Mesendoderm (in vitro differentiated cells): Measurements from ENCODE around the gene LENEP.
"Not testable (repeated sequence)": the region's sequence is repeated elsewhere in the genome, so short reads cannot be mapped to it uniquely, and the experiment has no call there.

ENCODE experiments used
- DNase-seq: peaks from one replicate; pipeline ENCODE4 v3.0.0; 2013
- H2AK5ac ChIP-seq: 2 replicates; pipeline ENCODE4 v1.6.1; 2013; ENCODE audit warnings: low read length, inconsistent platforms
- H2BK120ac ChIP-seq: 2 replicates; pipeline ENCODE4 v1.6.1; 2013; ENCODE audit warnings: low read depth, mild to moderate bottlenecking, low read length, moderate library complexity, mixed read lengths
- H2BK15ac ChIP-seq: replicated peaks from 2 replicates; pipeline ENCODE4 v1.6.1; 2013; ENCODE audit warnings: low read depth, mild to moderate bottlenecking, moderate library complexity
- H2BK5ac ChIP-seq: 2 replicates; pipeline ENCODE4 v1.6.1; 2013; ENCODE audit warnings: low read length, inconsistent platforms
- H3K18ac ChIP-seq: 2 replicates; pipeline ENCODE4 v1.6.1; 2013; ENCODE audit warnings: mild to moderate bottlenecking, low read length, mixed read lengths
- H3K23ac ChIP-seq: one replicate; pipeline ENCODE4 v1.6.1; 2013; ENCODE audit warnings: low read length
- H3K27ac ChIP-seq: 2 replicates; pipeline ENCODE4 v1.5.1; 2013; ENCODE audit warnings: low read depth, mild to moderate bottlenecking, inconsistent platforms, low read length, moderate library complexity
- H3K27me3 ChIP-seq: 2 replicates; pipeline ENCODE4 v1.6.1; 2013; ENCODE audit warnings: low read length, control low read depth, mild to moderate bottlenecking, inconsistent platforms; ENCODE audit not compliant: insufficient read depth, poor library complexity
- H3K36me3 ChIP-seq: 2 replicates; pipeline ENCODE4 v1.6.1; 2013; ENCODE audit warnings: low read length, inconsistent platforms; ENCODE audit not compliant: control insufficient read depth, insufficient read depth
- H3K4ac ChIP-seq: one replicate; pipeline ENCODE4 v1.6.1; 2013; ENCODE audit warnings: low read depth, mild to moderate bottlenecking, low read length, moderate library complexity
- H3K4me1 ChIP-seq: 2 replicates; pipeline ENCODE4 v1.6.1; 2013; ENCODE audit warnings: low read depth, low read length, inconsistent platforms; ENCODE audit not compliant: control insufficient read depth
- H3K4me2 ChIP-seq: 2 replicates; pipeline ENCODE4 v1.6.1; 2013; ENCODE audit warnings: low read length
- H3K4me3 ChIP-seq: 2 replicates; pipeline ENCODE4 v1.5.1; 2013; ENCODE audit warnings: mild to moderate bottlenecking, low read length
- H3K56ac ChIP-seq: one replicate; pipeline ENCODE4 v1.6.1; 2013; ENCODE audit warnings: low read length
- H3K79me1 ChIP-seq: 2 replicates; pipeline ENCODE4 v1.6.1; 2013; ENCODE audit warnings: low read length, inconsistent platforms
- H3K79me2 ChIP-seq: 2 replicates; pipeline ENCODE4 v1.6.1; 2013; ENCODE audit warnings: mild to moderate bottlenecking, low read length; ENCODE audit not compliant: control insufficient read depth, insufficient read depth
- H3K9ac ChIP-seq: 2 replicates; pipeline ENCODE4 v1.6.1; 2013; ENCODE audit warnings: low read length, inconsistent platforms
- H4K5ac ChIP-seq: one replicate; pipeline ENCODE4 v1.6.1; 2013; ENCODE audit warnings: low read length
- H4K8ac ChIP-seq: one replicate; pipeline ENCODE4 v1.6.1; 2013; ENCODE audit warnings: low read depth, mild to moderate bottlenecking, control low read depth, low read length, moderate library complexity
- WGBS: extraction: QIAGEN DNeasy Blood & Tissue Kit; methylation state at CpG from one replicate; pipeline ENCODE4 v1.1.7; 2013; ENCODE audit warnings: low lambda C conversion rate, missing lambda C conversion rate; ENCODE audit not compliant: insufficient coverage; ENCODE audit errors: extremely low coverage; 5-methylcytosine and 5-hydroxymethylcytosine counted together

The LENEP gene

GRCh38 chr1:154982897-154983648, 10.3 kb upstream of the LENEP start, which contains the start of gene FLAD1:
Gene FLAD1 (plus strand): TSS chr1:154983344. CDS start chr1:154983695, 351 bp downstream.
- Histone ChIP-seq H3K27me3 (no peaks in the 10 kb centered on the region), H3K79me1 (peaks cover 7% of the 10 kb centered on the region), H3K4me1 (no peaks in the 10 kb centered on the region), H2BK5ac (peak within 1 kb of the TSS; percentile 66), H3K56ac (peak within 1 kb of the TSS; percentile 93), H3K27ac (peak within 1 kb of the TSS; percentile 19), H3K79me2 (peaks cover 25% of the 10 kb centered on the region), H3K4me3 (peak within 1 kb of the TSS; percentile 67), H2AK5ac (peak within 1 kb of the TSS; percentile 12), H3K4ac (peak within 1 kb of the TSS; percentile 74), H3K36me3 (peaks cover 8% of the 10 kb centered on the region), H2BK15ac (no peak within 1 kb of the TSS), H4K5ac (no peak within 1 kb of the TSS), H3K4me2 (peak within 1 kb of the TSS; percentile 83), H3K18ac (peak within 1 kb of the TSS; percentile 77), H4K8ac (no peak within 1 kb of the TSS), H3K23ac (no peak within 1 kb of the TSS), H3K9ac (peak within 1 kb of the TSS; percentile 81), H2BK120ac (no peak within 1 kb of the TSS)
- peak; percentile 100 for DNase-seq
- WGBS = no CpG with 5 or more reads among the region's 26 CpGs

DNA sequence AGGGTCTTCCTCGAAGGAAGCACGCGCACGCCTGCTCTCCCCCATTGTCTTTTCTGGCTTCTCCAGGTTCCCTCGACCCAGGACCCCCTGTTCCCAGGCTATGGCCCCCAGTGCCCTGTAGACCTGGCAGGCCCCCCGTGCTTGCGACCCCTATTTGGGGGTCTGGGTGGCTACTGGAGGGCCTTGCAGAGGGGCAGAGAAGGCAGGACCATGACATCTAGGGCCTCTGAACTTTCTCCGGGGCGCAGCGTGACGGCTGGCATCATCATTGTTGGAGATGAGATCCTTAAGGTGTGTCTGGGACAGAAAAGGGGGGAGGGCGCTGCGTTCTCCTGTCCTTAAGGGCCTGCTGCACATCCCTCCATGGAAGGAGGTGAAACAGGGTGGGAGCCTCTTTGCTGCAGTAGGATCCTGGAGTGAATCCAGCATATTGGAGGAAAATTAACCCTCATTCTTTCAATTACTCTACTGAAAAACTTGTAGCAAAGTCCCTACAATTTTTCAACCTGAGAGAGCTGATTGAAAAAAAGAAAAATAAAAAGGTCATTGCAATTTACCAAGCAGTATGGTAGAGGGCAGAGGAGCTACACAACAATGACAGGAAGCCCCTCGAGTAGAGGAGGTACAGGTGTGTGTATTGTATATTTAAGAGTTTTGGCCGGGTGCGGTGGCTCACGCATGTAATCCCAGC, 9.5 kb upstream of the LENEP start:
- no peak overlapping the region for H2BK120ac ChIP-seq
- peak overlapping the region; percentile 67 for H3K4me3 ChIP-seq
- H4K5ac ChIP-seq = no peak overlapping the region
- no peak overlapping the region for H2BK5ac ChIP-seq
- no peaks in the 10 kb centered on the region for H3K4me1 ChIP-seq
- no peak overlapping the region for H3K23ac ChIP-seq
- peak overlapping the region; percentile 81 for H3K9ac ChIP-seq
- H3K4ac ChIP-seq = peak overlapping the region; percentile 74
- H2BK15ac ChIP-seq = no peak overlapping the region
- H3K27ac ChIP-seq = no peak overlapping the region
- H3K27me3 ChIP-seq = no peaks in the 10 kb centered on the region
- DNase-seq = no peak
- peaks cover 13% of the 10 kb centered on the region for H3K79me1 ChIP-seq
- peak overlapping the region; percentile 83 for H3K4me2 ChIP-seq
- no peak overlapping the region for H3K18ac ChIP-seq
- H4K8ac ChIP-seq = no peak overlapping the region
- H2AK5ac ChIP-seq = peak overlapping the region; percentile 12
- H3K79me2 ChIP-seq = peaks cover 22% of the 10 kb centered on the region
- WGBS = no CpG with 5 or more reads among the region's 17 CpGs
- peak overlapping the region; percentile 81 for H3K56ac ChIP-seq
- peaks cover 12% of the 10 kb centered on the region for H3K36me3 ChIP-seq

DNA sequence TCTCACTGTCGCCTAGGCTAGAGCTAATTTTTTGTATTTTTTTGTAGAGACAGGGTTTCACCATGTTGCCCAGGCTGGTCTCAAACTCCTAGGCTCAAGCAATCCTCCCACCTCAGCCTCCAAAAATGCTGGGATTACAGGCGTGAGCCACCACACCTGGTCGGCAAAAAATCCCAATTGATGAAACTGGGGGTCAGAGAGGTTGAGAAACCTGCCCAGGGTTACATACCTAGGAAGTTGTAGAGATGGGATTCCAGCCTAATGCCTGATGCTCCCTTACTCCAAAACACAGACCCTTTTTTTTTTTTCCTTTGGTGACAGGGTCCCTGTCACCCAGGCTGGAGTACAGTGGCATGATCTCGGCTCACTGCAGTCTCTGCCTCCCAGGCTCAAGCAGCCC, 6.7 kb upstream of the LENEP start:
- Histone ChIP-seq H3K79me1 (peaks cover 21% of the 10 kb centered on the region), H3K79me2 (peaks cover 19% of the 10 kb centered on the region), H3K36me3 (peaks cover 20% of the 10 kb centered on the region)
- H3K23ac ChIP-seq, H4K5ac ChIP-seq, H2BK120ac ChIP-seq, H3K4me2 ChIP-seq, H3K56ac ChIP-seq, H3K27me3 ChIP-seq, H3K9ac ChIP-seq, H3K27ac ChIP-seq, DNase-seq, H2AK5ac ChIP-seq, H2BK5ac ChIP-seq, H3K18ac ChIP-seq, H3K4ac ChIP-seq, H3K4me1 ChIP-seq, H2BK15ac ChIP-seq, H3K4me3 ChIP-seq, H4K8ac ChIP-seq: not testable (repeated sequence)
- WGBS = no CpG with 5 or more reads among the region's 4 CpGs

DNA sequence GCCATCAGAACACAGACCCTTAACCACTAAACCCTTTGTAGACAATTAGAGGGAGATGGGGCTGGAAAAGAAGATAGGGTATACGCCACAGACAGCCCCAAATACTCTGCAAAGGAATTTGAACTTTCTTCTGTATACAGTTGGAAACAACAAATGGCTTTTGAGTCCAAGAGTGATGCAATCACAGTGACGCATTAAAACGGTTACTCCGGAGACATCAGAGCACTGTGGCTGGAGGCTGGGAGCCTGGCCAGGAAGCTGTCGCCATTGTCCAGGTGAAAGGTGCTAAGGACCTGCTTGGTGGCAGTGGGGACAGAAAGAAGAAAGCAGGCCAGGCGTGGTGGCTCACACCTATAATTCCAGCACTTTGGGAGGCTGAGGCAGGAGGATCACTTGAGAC, 6.1 kb upstream of the LENEP start:
- Histone ChIP-seq H3K4me3 (no peak overlapping the region), H2BK5ac (no peak overlapping the region), H3K79me2 (peaks cover 19% of the 10 kb centered on the region), H3K9ac (no peak overlapping the region), H3K4ac (no peak overlapping the region), H3K4me2 (no peak overlapping the region), H3K79me1 (peaks cover 21% of the 10 kb centered on the region), H3K36me3 (peaks cover 20% of the 10 kb centered on the region), H4K5ac (no peak overlapping the region), H2AK5ac (no peak overlapping the region), H3K4me1 (no peaks in the 10 kb centered on the region), H3K18ac (no peak overlapping the region), H2BK15ac (no peak overlapping the region), H3K27ac (no peak overlapping the region), H3K56ac (no peak overlapping the region), H3K23ac (no peak overlapping the region), H2BK120ac (no peak overlapping the region), H3K27me3 (no peaks in the 10 kb centered on the region), H4K8ac (no peak overlapping the region)
- no peak for DNase-seq
- no CpG with 5 or more reads among the region's 6 CpGs for WGBS

DNA sequence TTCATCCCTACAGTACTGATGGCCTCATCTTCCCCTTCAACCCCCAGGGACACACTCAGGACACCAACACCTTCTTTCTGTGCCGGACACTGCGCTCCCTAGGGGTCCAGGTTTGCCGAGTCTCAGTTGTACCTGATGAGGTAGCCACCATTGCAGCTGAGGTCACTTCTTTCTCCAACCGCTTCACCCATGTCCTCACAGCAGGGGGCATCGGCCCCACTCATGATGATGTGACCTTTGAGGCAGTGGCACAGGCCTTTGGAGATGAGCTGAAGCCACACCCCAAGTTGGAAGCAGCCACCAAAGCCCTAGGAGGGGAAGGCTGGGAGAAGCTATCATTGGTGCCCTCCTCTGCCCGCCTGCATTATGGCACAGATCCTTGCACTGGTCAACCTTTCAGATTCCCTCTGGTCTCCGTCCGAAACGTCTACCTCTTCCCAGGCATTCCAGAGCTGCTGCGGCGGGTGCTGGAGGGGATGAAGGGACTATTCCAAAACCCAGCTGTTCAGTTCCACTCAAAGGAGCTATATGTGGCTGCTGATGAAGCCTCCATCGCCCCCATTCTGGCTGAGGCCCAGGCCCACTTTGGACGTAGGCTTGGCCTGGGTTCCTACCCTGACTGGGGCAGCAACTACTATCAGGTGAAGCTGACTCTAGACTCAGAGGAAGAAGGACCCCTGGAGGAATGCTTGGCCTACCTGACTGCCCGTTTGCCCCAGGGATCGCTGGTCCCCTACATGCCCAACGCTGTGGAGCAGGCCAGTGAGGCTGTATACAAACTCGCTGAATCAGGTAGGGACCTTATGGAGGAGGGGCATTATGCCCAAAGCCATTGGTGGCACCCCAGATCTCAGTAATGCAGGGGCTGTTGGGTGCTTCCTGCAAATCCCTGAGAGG, 5.1 kb upstream of the LENEP start:
- Histone ChIP-seq H2AK5ac (no peak overlapping the region), H3K56ac (no peak overlapping the region), H3K4me2 (no peak overlapping the region), H2BK5ac (no peak overlapping the region), H2BK15ac (no peak overlapping the region), H3K79me1 (peaks cover 21% of the 10 kb centered on the region), H3K4me3 (no peak overlapping the region), H3K27ac (no peak overlapping the region), H3K79me2 (peaks cover 19% of the 10 kb centered on the region), H3K4ac (no peak overlapping the region), H3K23ac (no peak overlapping the region), H4K8ac (no peak overlapping the region), H3K27me3 (no peaks in the 10 kb centered on the region), H3K9ac (no peak overlapping the region), H3K4me1 (no peaks in the 10 kb centered on the region), H3K36me3 (peaks cover 20% of the 10 kb centered on the region), H3K18ac (no peak overlapping the region), H4K5ac (no peak overlapping the region), H2BK120ac (no peak overlapping the region)
- no peak for DNase-seq
- WGBS = no CpG with 5 or more reads among the region's 17 CpGs
